ENCODE measurements around the gene GRM2.

Gene GRM2

GRCh38 chr3:51706021-51706485 lies 815 bp upstream of the GRM2 start:
- no peak for FAIRE-seq

GRCh38 chr3:51708216-51708845 lies 1.5 kb downstream of the GRM2 start:
- FAIRE-seq = no peak

DNA sequence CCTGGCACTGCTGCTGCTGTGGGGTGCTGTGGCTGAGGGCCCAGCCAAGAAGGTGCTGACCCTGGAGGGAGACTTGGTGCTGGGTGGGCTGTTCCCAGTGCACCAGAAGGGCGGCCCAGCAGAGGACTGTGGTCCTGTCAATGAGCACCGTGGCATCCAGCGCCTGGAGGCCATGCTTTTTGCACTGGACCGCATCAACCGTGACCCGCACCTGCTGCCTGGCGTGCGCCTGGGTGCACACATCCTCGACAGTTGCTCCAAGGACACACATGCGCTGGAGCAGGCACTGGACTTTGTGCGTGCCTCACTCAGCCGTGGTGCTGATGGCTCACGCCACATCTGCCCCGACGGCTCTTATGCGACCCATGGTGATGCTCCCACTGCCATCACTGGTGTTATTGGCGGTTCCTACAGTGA lies 2.1 kb downstream of the GRM2 start:
- no peak for FAIRE-seq

DNA sequence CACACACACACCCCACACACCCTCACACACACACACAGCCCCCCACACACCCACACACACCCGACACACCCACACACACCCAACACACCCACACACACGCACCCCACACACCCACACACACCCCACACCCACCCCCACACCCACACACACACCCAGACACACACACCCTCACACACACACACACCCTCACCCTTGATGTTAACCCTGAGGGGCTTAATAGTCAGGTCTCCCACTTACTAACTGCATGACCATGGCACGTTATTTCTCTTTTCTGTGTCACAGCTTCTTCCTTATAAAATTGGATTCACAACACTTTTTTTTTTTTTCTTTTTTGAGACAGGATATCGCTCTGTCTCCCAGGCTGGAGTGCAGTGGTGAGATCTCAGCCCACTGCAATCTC lies 2.8 kb downstream of the GRM2 start:
- FAIRE-seq = no peak

- no peak for FAIRE-seq
Observed at GRCh38 chr3:51710631-51711351, 3.9 kb downstream of the GRM2 start.

DNA sequence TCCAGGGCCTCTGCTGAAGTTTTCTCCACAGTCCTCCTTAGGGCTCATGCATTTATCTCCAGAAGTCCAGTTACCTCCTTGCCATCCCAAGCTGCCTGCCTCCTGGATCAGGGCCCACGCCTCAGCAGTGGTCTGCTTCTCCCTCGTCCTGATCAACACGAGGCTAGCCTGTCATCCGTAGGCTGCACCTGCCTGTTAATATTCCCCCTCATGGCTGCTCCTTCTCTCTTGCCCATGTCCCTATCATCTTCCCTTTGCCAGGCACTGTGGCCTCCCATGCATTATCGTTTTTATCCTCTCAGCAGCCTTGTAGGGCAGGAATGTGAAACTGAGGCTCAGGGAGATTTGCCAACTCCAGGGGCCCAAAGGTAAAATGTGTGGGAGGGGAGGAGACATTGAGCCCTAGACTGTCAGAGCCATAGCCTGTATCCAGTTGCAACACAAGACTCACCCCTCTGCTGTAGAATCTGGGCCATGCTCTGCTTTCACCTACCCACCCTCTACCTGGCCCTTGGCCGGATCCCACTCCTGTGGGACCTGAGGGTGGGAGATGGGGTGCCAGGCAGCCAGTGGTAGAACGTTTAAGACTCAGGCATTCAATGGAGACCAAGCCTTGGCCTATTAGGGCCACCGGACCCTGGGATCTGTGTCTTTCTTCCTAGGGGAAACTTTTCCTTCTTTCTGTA lies 4.6 kb downstream of the GRM2 start:
- no peak for FAIRE-seq

DNA sequence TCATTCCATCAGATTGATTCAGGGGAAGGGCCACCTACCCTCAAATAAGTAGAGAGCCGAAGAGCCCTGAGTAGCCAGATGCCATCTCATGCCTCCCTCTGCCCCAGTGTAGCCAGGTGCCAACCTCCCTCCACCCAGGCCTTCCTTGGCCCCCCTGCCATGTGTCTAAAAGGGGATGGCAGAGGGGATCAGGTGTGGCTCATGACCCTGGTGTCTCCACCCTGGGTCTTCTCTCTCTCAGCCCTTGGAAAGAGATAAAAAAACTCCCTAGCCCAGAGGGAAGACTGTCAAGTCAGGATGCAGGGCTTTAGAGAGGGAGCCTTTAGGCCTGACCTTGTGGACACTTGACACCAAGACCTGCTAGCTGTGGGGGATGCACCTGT lies 5.2 kb downstream of the GRM2 start:
- no peak for FAIRE-seq

GRCh38 chr3:51712511-51712931 lies 5.7 kb downstream of the GRM2 start:
- no peak for FAIRE-seq

DNA sequence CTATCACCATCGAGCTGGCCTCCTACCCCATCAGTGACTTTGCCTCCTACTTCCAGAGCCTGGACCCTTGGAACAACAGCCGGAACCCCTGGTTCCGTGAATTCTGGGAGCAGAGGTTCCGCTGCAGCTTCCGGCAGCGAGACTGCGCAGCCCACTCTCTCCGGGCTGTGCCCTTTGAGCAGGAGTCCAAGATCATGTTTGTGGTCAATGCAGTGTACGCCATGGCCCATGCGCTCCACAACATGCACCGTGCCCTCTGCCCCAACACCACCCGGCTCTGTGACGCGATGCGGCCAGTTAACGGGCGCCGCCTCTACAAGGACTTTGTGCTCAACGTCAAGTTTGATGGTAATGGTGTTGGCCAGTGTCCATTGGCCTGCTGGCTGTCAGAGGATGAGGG lies 6.1 kb downstream of the GRM2 start:
- FAIRE-seq = no peak

GRCh38 chr3:51715231-51715976 lies 8.5 kb downstream of the GRM2 start:
- FAIRE-seq = no peak

- FAIRE-seq = no peak
Observed at GRCh38 chr3:51715977-51716294, 9.1 kb downstream of the GRM2 start.

- no peak for FAIRE-seq
Observed at GRCh38 chr3:51716805-51717204, 9.9 kb downstream of the GRM2 start.

GRCh38 chr3:51717446-51717845 lies 10.6 kb downstream of the GRM2 start:
- no peak for FAIRE-seq

GRCh38 chr3:51717947-51718346 lies 11.1 kb downstream of the GRM2 start:
- no peak for FAIRE-seq

GRCh38 chr3:51718547-51719409 lies 11.9 kb downstream of the GRM2 start:
- no peak for FAIRE-seq

- no peak for FAIRE-seq
Observed at GRCh38 chr3:51719410-51720025, 12.7 kb downstream of the GRM2 start.

- FAIRE-seq = no peak
Observed at GRCh38 chr3:51720292-51721061, 13.6 kb downstream of the GRM2 start.

- FAIRE-seq = no peak
Observed at GRCh38 chr3:51721062-51721745, 14.3 kb downstream of the GRM2 start.

- no peak for FAIRE-seq
Observed at GRCh38 chr3:51722362-51722761, 15.5 kb downstream of the GRM2 start.

DNA sequence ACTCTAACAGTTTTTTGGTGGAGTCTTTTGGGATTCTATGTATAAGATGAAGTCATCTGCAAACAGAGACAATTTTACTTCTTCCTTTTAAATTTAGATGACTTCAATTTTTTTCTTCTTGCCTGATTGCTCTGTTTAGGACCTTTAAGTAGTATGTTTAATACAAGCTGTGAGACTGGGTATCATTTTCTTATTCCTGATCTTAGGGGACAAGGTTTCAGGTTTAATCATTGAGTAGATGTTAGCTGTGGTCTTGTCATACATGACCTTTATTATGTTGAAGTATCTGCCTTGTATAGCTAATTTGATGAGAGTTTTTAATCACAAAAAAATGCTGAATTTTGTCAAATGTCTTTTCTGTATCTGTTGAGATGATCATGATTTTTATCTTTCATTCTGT lies 20.6 kb downstream of the GRM2 start:
- no peak for FAIRE-seq
